A549 (cell line): ENCODE data around the gene CYP4F2.

Source experiments
- CEBPB ChIP-seq, 2 experiments: fragments of >200 bp in 1 of 2; sonication (Bioruptor Twin) in 1 of 2; formaldehyde crosslinking in 1 of 2; IDR thresholded peaks; 2 replicates each; pipeline ENCODE4 v1.6.1; 2012 to 2016
- CHD2 ChIP-seq: fragments of 150-350 bp; IDR thresholded peaks from 2 replicates; pipeline ENCODE4 v1.6.1; 2014; ENCODE audit warnings: low read length; ENCODE audit not compliant: partially characterized antibody
- EP300 ChIP-seq, 2 experiments: fragments of >200 bp; sonication (Bioruptor Twin); formaldehyde crosslinking; IDR thresholded peaks; 2 replicates in 1 of 2; 3 replicates in 1 of 2; pipeline ENCODE4 v1.6.1; 2016 to 2017
- FOSL2 ChIP-seq, 2 experiments: fragments of 450-650 bp in 1 of 2; fragments of >200 bp in 1 of 2; sonication (Bioruptor Twin) in 1 of 2; formaldehyde crosslinking; IDR thresholded peaks; 2 replicates each; pipeline versions ENCODE4 v1.5.0 to v1.6.1; 2016 to 2020; ENCODE audit warnings: mild to moderate bottlenecking in 1 of 2, moderate library complexity in 1 of 2
- JUNB ChIP-seq: fragments of >200 bp; sonication (Bioruptor Twin); formaldehyde crosslinking; IDR thresholded peaks from 2 replicates; pipeline ENCODE4 v1.6.1; 2016
- NFE2L2 ChIP-seq: fragments of 150-350 bp; conservative IDR thresholded peaks from 2 replicates; pipeline ENCODE4 v1.6.1; 2014; ENCODE audit warnings: low read length
- RCOR1 ChIP-seq: fragments of 150-350 bp; IDR thresholded peaks from 2 replicates; pipeline ENCODE4 v1.6.1; 2014; ENCODE audit warnings: antibody characterized with exemption, low read length, low read depth
- RFX5 ChIP-seq: fragments of 450-650 bp; IDR thresholded peaks from 2 replicates; pipeline ENCODE4 v1.7.1; 2014; ENCODE audit warnings: antibody characterized with exemption, mild to moderate bottlenecking, moderate library complexity
- SREBF2 ChIP-seq: fragments of 450-650 bp; IDR thresholded peaks from 2 replicates; pipeline ENCODE4 v1.6.1; 2014; ENCODE audit warnings: mild to moderate bottlenecking, moderate library complexity
- TF ChIP-seq, protein P1 (sequence below): fragments of >200 bp; sonication (Bioruptor Twin); formaldehyde crosslinking; IDR thresholded peaks from 3 replicates; pipeline ENCODE4 v1.5.1; 2016
- TF ChIP-seq, protein P2 (sequence below): fragments of 450-650 bp; IDR thresholded peaks from 2 replicates; pipeline ENCODE4 v1.6.1; 2014; ENCODE audit warnings: antibody characterized with exemption
- TF ChIP-seq, protein P3 (sequence below): fragments of 250-450 bp; sonication (Bioruptor Pico); IDR thresholded peaks from 2 replicates; pipeline ENCODE4 v1.5.0; 2021; ENCODE audit warnings: mild to moderate bottlenecking, moderate library complexity, borderline replicate concordance

DNA sequence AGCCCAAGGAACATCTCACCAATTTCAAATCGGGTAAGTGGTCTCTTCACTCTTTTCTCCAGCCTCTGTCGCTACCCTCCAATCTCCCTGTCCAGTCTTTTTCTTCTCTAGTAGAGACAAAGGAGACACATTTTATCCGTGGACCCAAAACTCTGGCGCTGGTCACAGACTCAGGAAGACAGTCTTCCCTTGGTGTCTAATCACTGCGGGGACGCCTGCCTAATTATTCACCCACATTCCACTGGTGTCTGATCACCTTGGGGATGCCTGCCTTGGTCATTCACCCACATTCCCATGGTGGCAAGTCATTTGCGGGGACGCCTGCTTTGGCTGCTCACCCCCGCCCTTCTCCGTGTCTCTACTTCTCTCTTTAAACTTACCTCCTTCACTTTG, 68.6 kb downstream of the CYP4F2 start:
- TF ChIP-seq, protein P1, sequence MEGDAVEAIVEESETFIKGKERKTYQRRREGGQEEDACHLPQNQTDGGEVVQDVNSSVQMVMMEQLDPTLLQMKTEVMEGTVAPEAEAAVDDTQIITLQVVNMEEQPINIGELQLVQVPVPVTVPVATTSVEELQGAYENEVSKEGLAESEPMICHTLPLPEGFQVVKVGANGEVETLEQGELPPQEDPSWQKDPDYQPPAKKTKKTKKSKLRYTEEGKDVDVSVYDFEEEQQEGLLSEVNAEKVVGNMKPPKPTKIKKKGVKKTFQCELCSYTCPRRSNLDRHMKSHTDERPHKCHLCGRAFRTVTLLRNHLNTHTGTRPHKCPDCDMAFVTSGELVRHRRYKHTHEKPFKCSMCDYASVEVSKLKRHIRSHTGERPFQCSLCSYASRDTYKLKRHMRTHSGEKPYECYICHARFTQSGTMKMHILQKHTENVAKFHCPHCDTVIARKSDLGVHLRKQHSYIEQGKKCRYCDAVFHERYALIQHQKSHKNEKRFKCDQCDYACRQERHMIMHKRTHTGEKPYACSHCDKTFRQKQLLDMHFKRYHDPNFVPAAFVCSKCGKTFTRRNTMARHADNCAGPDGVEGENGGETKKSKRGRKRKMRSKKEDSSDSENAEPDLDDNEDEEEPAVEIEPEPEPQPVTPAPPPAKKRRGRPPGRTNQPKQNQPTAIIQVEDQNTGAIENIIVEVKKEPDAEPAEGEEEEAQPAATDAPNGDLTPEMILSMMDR: no peak
- TF ChIP-seq EP300 (IDR thresholded peaks at IDR 0.05) (no peak), SREBF2 (no peak), RFX5 (no peak), CHD2 (no peak), CEBPB (IDR thresholded peaks at IDR 0.05) (no peak), FOSL2 (IDR thresholded peaks at IDR 0.05) (no peak), FOSL2 (CRISPR knock-in tag; IDR thresholded peaks at IDR 0.05) (no peak), RCOR1 (no peak), NFE2L2 (no peak), JUNB (no peak)
- TF ChIP-seq, protein P2, sequence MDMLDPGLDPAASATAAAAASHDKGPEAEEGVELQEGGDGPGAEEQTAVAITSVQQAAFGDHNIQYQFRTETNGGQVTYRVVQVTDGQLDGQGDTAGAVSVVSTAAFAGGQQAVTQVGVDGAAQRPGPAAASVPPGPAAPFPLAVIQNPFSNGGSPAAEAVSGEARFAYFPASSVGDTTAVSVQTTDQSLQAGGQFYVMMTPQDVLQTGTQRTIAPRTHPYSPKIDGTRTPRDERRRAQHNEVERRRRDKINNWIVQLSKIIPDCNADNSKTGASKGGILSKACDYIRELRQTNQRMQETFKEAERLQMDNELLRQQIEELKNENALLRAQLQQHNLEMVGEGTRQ: no peak
- TF ChIP-seq, protein P3, sequence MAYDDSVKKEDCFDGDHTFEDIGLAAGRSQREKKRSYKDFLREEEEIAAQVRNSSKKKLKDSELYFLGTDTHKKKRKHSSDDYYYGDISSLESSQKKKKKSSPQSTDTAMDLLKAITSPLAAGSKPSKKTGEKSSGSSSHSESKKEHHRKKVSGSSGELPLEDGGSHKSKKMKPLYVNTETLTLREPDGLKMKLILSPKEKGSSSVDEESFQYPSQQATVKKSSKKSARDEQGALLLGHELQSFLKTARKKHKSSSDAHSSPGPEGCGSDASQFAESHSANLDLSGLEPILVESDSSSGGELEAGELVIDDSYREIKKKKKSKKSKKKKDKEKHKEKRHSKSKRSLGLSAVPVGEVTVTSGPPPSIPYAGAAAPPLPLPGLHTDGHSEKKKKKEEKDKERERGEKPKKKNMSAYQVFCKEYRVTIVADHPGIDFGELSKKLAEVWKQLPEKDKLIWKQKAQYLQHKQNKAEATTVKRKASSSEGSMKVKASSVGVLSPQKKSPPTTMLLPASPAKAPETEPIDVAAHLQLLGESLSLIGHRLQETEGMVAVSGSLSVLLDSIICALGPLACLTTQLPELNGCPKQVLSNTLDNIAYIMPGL (CRISPR knock-in tag): no peak
